OCI-M2 (cell line): Measurements from ENCODE around the gene AMY2A.
"Not testable (repeated sequence)": the region's sequence is repeated elsewhere in the genome, so short reads cannot be mapped to it uniquely, and the experiment has no call there.

Experiments used
- DNase-seq: peaks from one replicate; lab custom pipeline; 2025; ENCODE audit not compliant: unreplicated experiment; lab: John Stamatoyannopoulos, UW

AMY2A gene

DNA sequence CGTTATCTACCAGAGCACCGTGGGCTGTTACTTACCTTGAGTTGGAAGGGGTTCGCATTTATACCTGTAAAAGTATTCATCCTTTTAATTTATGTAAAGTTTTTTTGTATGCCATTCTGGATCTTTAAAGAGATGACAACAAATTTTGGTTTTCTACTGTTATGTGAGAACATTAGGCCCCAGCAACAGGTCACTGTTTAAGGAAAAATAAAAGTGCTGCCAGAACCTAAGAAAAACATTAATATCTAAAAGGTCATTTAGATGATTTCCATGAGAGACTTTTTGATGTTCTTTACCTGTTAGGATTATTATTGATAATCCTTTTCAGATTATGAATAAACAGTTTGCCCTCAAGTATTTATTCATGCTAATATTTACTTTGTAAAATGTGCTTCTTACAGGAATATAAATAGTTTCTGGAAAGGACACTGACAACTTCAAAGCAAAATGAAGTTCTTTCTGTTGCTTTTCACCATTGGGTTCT is at the start of gene AMY2A:
Gene AMY2A (plus strand): TSS at position 434 of the 484 bp plus-strand sequence. CDS start 14 bp downstream, at position 448.
- not testable (repeated sequence) for DNase-seq

DNA sequence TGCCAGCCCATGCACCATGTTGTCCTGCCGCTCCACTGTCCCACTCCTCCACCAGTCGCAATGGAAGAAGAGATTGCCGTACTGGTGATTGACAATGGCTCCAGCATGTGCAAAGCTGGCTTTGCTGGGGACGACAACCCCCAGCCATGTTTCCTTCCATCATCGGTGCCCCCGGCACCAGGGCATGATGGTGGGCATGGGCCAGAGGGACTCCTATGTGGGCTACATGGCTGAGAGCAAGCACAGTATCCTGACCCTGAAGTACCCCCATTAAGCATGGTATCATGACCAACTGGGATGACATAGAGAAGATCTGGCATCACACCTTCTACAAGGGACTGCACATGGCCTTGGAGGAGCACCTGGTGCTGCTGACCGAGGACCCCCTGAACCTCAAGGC is 47.7 kb upstream of the AMY2A start:
- DNase-seq: no peak

GRCh38 chr1:103571289-103571688 is 45.9 kb upstream of the AMY2A start, which contains the start of gene AMY2B:
Gene AMY2B, plus strand, starts transcription at chr1:103571589. Its CDS starts 14 bp downstream, at chr1:103571603.
- not testable (repeated sequence) for DNase-seq

GRCh38 chr1:103576065-103576464 is 41.2 kb upstream of the AMY2A start:
- no peak for DNase-seq

- not testable (repeated sequence) for DNase-seq
Observed at GRCh38 chr1:103576784-103577183, 40.4 kb upstream of the AMY2A start.

- no peak for DNase-seq
Observed at GRCh38 chr1:103582464-103582863, 34.8 kb upstream of the AMY2A start.

GRCh38 chr1:103583887-103584286 is 33.3 kb upstream of the AMY2A start:
- DNase-seq: no peak

- no peak for DNase-seq
Observed at GRCh38 chr1:103584537-103584936, 32.7 kb upstream of the AMY2A start.

GRCh38 chr1:103602740-103603139 is 14.5 kb upstream of the AMY2A start:
- DNase-seq: not testable (repeated sequence)

- no peak for DNase-seq
Observed at GRCh38 chr1:103616362-103616761, 865 bp upstream of the AMY2A start.

GRCh38 chr1:103627436-103627835 is 10.2 kb downstream of the AMY2A start:
- DNase-seq: not testable (repeated sequence)

DNA sequence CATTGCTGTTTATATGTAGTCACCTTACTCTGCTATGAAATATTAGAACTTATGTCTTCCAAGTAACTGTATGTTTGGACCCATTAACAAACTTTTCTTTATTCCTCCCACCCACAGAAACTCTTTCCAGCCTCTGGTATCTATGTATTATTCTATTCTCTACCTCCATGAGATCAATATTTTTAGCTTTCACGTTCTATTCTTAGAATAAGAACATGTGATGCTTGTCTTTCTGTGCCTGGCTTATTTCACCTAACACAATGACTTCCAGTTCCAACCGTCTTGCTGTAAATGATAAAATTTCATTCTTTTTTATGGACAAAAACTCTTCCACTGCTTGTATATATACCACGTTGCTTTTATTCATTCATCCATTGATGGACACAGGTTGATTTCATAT is 24.0 kb downstream of the AMY2A start:
- not testable (repeated sequence) for DNase-seq

DNA sequence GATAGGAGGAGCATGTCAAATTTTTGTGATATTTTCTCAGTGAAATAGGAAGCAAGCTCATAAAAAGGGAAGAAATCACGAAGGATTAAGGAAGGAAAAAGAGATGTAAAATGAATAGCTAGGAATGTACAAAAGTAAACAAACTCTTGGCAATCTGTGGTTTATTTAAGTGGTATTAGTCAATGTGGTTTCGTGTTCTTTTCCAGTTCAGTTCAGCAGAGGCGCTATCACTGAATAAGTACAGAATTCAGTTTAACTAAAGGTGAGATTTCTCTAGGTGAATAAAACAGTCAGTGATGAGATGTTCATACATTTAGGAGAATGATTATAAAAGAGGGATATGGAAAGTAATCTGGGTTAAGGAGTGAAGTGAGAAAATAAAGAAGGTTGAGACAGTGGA is 26.7 kb downstream of the AMY2A start:
- DNase-seq: not testable (repeated sequence)

DNA sequence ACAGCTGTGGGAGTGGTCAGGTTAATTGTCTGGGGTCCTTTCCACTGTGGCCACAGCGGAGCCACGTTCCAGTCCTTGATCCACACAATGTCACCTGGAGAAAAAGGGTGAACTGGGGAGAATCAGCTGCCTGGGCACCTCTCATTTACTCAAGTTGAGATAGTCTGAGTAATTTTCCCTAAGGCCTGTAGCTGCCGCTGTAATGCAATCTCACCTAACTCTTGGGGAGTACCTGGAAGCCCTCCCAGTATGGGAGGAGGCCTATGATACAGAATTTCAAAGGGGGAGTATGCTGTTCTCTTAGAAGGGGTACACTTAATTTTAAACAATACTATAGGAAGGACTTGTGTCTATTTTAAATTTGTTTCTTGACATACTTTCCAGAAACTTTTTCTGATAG is 33.1 kb downstream of the AMY2A start:
- DNase-seq: not testable (repeated sequence)

DNA sequence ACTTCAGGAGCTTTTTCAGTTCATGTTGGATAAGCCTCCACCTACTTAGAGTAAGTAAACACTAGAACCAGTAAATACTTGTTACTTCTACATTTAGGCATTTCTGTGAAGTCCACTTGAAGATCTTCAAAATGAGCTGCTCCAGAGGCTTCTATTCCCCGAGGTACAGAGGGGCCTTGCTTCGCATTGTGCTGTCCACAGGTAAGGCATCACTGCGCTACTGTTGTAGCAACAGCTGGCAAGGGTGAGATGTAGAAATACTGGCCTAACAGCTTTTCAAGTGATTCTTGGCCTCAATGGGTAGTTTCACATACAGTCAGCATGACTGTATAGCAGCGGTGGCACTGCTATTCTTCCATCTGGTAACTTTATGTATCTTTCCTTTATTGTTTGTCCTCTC is 33.7 kb downstream of the AMY2A start:
- DNase-seq: not testable (repeated sequence)

- DNase-seq: not testable (repeated sequence)
Observed at GRCh38 chr1:103654133-103654532, 36.9 kb downstream of the AMY2A start.

- not testable (repeated sequence) for DNase-seq
Observed at GRCh38 chr1:103655460-103655859, 38.2 kb downstream of the AMY2A start, which contains the start of gene AMY1A. Gene AMY1A, plus strand, starts transcription at chr1:103655760. Its CDS starts 571 bp downstream, at chr1:103656331.
